Caco-2 (cell line): Measurements from ENCODE around the gene TMEM141. TPM values are rescaled to one million over a fixed set of nuclear protein-coding genes. Genes with fewer than 3 reads are reported as not detected.

Source experiments
- BruUV-seq: library from RNA; stranded (reverse); fragments of 400-500 nt; replicated peaks from 2 replicates; lab custom pipeline; 2021; lab: Mats Ljungman, UMichigan
- CTCF ChIA-PET: fragments of 300-600 bp; sonication (Branson Sonifier 250); formaldehyde crosslinking; loops from one replicate; lab custom pipeline; 2022; ENCODE audit warnings: antibody characterized with exemption; lab: Charles Lee
- POLR2A ChIA-PET: fragments of 300-600 bp; sonication (Branson Sonifier 250); formaldehyde crosslinking; loops from one replicate; lab custom pipeline; 2022; ENCODE audit warnings: antibody characterized with exemption; lab: Charles Lee
- DNase-seq, 2 experiments: peaks; one replicate each; pipeline versions ENCODE4 v3.0.0 to v3.0.0-alpha.2; 2020 to 2022
- H3K27me3 ChIP-seq: replicated peaks from 2 replicates; pipeline ENCODE4 v1.6.0; 2011; ENCODE audit warnings: low read length; ENCODE audit not compliant: control insufficient read depth, insufficient read depth
- H3K36me3 ChIP-seq: 2 replicates; pipeline ENCODE4 v1.5.1; 2011; ENCODE audit warnings: low read length; ENCODE audit not compliant: control insufficient read depth, insufficient read depth
- H3K4me1 ChIP-seq: fragments of 250-450 bp; sonication (Bioruptor Pico); 2 replicates; pipeline ENCODE4 v1.5.1; 2020; ENCODE audit warnings: mild to moderate bottlenecking
- H3K4me3 ChIP-seq: 2 replicates; pipeline ENCODE4 v1.5.1; 2011; ENCODE audit warnings: low read depth, mild to moderate bottlenecking, control low read depth, low read length
- H3K9me3 ChIP-seq: fragments of 250-450 bp; sonication (Bioruptor Pico); 2 replicates; pipeline ENCODE4 v1.5.1; 2020; ENCODE audit warnings: mild to moderate bottlenecking, moderate library complexity
- H3K27ac Mint-ChIP-seq: one replicate; pipeline ENCODE4 v1.8.0; 2022; ENCODE audit warnings: mixed read lengths; ENCODE audit not compliant: unreplicated experiment
- H3K27me3 Mint-ChIP-seq: one replicate; pipeline ENCODE4 v1.8.0; 2022; ENCODE audit warnings: mixed read lengths; ENCODE audit not compliant: insufficient read depth, unreplicated experiment
- H3K36me3 Mint-ChIP-seq: one replicate; pipeline ENCODE4 v1.8.0; 2022; ENCODE audit warnings: mild to moderate bottlenecking, mixed read lengths; ENCODE audit not compliant: insufficient read depth, unreplicated experiment
- H3K4me1 Mint-ChIP-seq: one replicate; pipeline ENCODE4 v1.8.0; 2022; ENCODE audit warnings: low read depth, mixed read lengths; ENCODE audit not compliant: unreplicated experiment
- H3K4me3 Mint-ChIP-seq: one replicate; pipeline ENCODE4 v1.8.0; 2022; ENCODE audit warnings: mild to moderate bottlenecking, moderate library complexity, mixed read lengths; ENCODE audit not compliant: unreplicated experiment
- H3K9me3 Mint-ChIP-seq: one replicate; pipeline ENCODE4 v1.8.0; 2022; ENCODE audit warnings: mixed read lengths; ENCODE audit not compliant: unreplicated experiment
- CTCF ChIP-seq, 2 experiments: fragments of 200-600 bp in 1 of 2; IDR thresholded peaks; 1 replicate in 1 of 2; 2 replicates in 1 of 2; pipeline versions ENCODE4 v1.5.1 to v1.8.0; 2011 to 2022; ENCODE audit warnings: antibody characterized with exemption in 1 of 2, control low read depth in 1 of 2, inconsistent platforms in 1 of 2, low read depth in 1 of 2, low read length in 1 of 2, mild to moderate bottlenecking in 1 of 2, moderate library complexity in 1 of 2; ENCODE audit not compliant: insufficient read depth in 1 of 2, severe bottlenecking in 1 of 2, unreplicated experiment in 1 of 2
- intact Hi-C: fragments of 100-400 bp; cut with micrococcal nuclease; formaldehyde crosslinking; loops from one replicate; pipeline ENCODE4 v1.10.0; 2022; ENCODE audit not compliant: unreplicated experiment
- total RNA-seq: library from RNA; stranded (reverse); gene quantifications from 2 replicates; pipeline ENCODE4 v1.2.3, GENCODE V29; 2022

TMEM141 gene
- total RNA-seq, 1 experiment from 2014 or later: 107 TPM

GRCh38 chr9:136798708-136799078, 7.5 kb downstream of the TMEM141 start:
- no peaks in the 10 kb centered on the region for H3K9me3 Mint-ChIP-seq
- peaks cover 54% of the 10 kb centered on the region for H3K36me3 Mint-ChIP-seq
- no peak for TF ChIP-seq CTCF (IDR thresholded peaks at IDR 0.05; ENCODE audit: insufficient read depth in 1 of 2, low read depth in 1 of 2, low read length in 1 of 2, severe bottlenecking in 1 of 2, unreplicated experiment in 1 of 2)
- DNase-seq: no peak
- peaks cover 17% of the 10 kb centered on the region for H3K4me1 Mint-ChIP-seq
- BruUV-seq: no TSS peak
- H3K4me1 ChIP-seq: peaks cover 37% of the 10 kb centered on the region
- intact Hi-C loops: loop anchor here (10.0 kb wide), 1 partner anchor 446 kb away; the partner anchor contains the start of gene TUBB4B
- no peaks in the 10 kb centered on the region for H3K27me3 ChIP-seq
- H3K36me3 ChIP-seq: peaks cover 4% of the 10 kb centered on the region
- H3K4me3 Mint-ChIP-seq: peak overlapping the region; percentile 79
- peak overlapping the region; percentile 78 for H3K4me3 ChIP-seq
- H3K27ac Mint-ChIP-seq: peak overlapping the region; percentile 70
- H3K27me3 Mint-ChIP-seq: no peaks in the 10 kb centered on the region
- ChIA-PET POLR2A (no interaction called here), CTCF (interaction anchor here (1.4 to 2.3 kb wide), 2 partner anchors 230 to 236 kb away, joined by 11 to 13 read pairs; no protein-coding TSS in a partner anchor)
- H3K9me3 ChIP-seq: no peaks in the 10 kb centered on the region

GRCh38 chr9:136799079-136799853, 8.1 kb downstream of the TMEM141 start:
- Mint-ChIP-seq H3K36me3 (peaks cover 59% of the 10 kb centered on the region), H3K27ac (peak overlapping the region; percentile 70), H3K27me3 (no peaks in the 10 kb centered on the region), H3K4me3 (peak overlapping the region; percentile 79), H3K4me1 (peaks cover 17% of the 10 kb centered on the region), H3K9me3 (no peaks in the 10 kb centered on the region)
- Histone ChIP-seq H3K36me3 (peaks cover 4% of the 10 kb centered on the region), H3K4me1 (peaks cover 37% of the 10 kb centered on the region), H3K9me3 (no peaks in the 10 kb centered on the region), H3K27me3 (no peaks in the 10 kb centered on the region), H3K4me3 (peak overlapping the region; percentile 78)
- DNase-seq: peak; percentile 62 to 67
- BruUV-seq: no TSS peak
- CTCF ChIA-PET: interaction anchor here (0.9 to 2.3 kb wide), 7 partner anchors 8 to 438 kb away, joined by 4 to 24 read pairs (median 11); partner anchors contain the start of genes AJM1 and TMEM141
- POLR2A ChIA-PET: interaction anchor here (1.0 to 2.0 kb wide), 4 partner anchors 13 to 402 kb away, joined by 3 to 8 read pairs (median 5); partner anchors contain the start of gene TRAF2
- intact Hi-C loops: loop anchor here (10.0 kb wide), 1 partner anchor 446 kb away; the partner anchor contains the start of gene TUBB4B
- no peak for TF ChIP-seq CTCF (IDR thresholded peaks at IDR 0.05; ENCODE audit: insufficient read depth in 1 of 2, low read depth in 1 of 2, low read length in 1 of 2, severe bottlenecking in 1 of 2, unreplicated experiment in 1 of 2)

- Mint-ChIP-seq H3K9me3 (no peaks in the 10 kb centered on the region), H3K27me3 (no peaks in the 10 kb centered on the region)
Measured at GRCh38 chr9:136799854-136800657, 8.9 kb downstream of the TMEM141 start.

More at GRCh38 chr9:136799854-136800657, 8.9 kb downstream of the TMEM141 start:
- intact Hi-C loops: loop anchor here (10.0 kb wide), 1 partner anchor 445 kb away; the partner anchor contains the start of gene TUBB4B
- peak; percentile 90 to 96 for DNase-seq
- peak overlapping the region; percentile 79 for H3K4me3 Mint-ChIP-seq
- Histone ChIP-seq H3K4me1 (peaks cover 37% of the 10 kb centered on the region), H3K27me3 (no peaks in the 10 kb centered on the region), H3K36me3 (peaks cover 2% of the 10 kb centered on the region), H3K9me3 (no peaks in the 10 kb centered on the region), H3K4me3 (peak overlapping the region; percentile 78)
- ChIA-PET CTCF (interaction anchor here (0.5 to 2.3 kb wide), 13 partner anchors 9 to 621 kb away, joined by 3 to 24 read pairs (median 6); partner anchors contain the start of genes AJM1 and TMEM141), POLR2A (interaction anchor here (0.7 to 2.0 kb wide), 8 partner anchors 9 to 441 kb away, joined by 3 to 11 read pairs (median 4); partner anchors contain the start of genes TMEM141, TRAF2 and TUBB4B)
- H3K4me1 Mint-ChIP-seq: peaks cover 17% of the 10 kb centered on the region
- H3K36me3 Mint-ChIP-seq: peaks cover 60% of the 10 kb centered on the region
- BruUV-seq: no TSS peak
- peak overlapping the region; percentile 70 for H3K27ac Mint-ChIP-seq
- TF ChIP-seq CTCF (IDR thresholded peaks at IDR 0.05; ENCODE audit: insufficient read depth in 1 of 2, low read depth in 1 of 2, low read length in 1 of 2, severe bottlenecking in 1 of 2, unreplicated experiment in 1 of 2): no peak
